ENCODE measurements around the gene IFI27L1. TPM values are rescaled to one million over a fixed set of nuclear protein-coding genes. Genes with fewer than 3 reads are reported as not detected.

Gene IFI27L1
- total RNA-seq, 1 experiment from 2014 or later = 9.5 TPM

DNA sequence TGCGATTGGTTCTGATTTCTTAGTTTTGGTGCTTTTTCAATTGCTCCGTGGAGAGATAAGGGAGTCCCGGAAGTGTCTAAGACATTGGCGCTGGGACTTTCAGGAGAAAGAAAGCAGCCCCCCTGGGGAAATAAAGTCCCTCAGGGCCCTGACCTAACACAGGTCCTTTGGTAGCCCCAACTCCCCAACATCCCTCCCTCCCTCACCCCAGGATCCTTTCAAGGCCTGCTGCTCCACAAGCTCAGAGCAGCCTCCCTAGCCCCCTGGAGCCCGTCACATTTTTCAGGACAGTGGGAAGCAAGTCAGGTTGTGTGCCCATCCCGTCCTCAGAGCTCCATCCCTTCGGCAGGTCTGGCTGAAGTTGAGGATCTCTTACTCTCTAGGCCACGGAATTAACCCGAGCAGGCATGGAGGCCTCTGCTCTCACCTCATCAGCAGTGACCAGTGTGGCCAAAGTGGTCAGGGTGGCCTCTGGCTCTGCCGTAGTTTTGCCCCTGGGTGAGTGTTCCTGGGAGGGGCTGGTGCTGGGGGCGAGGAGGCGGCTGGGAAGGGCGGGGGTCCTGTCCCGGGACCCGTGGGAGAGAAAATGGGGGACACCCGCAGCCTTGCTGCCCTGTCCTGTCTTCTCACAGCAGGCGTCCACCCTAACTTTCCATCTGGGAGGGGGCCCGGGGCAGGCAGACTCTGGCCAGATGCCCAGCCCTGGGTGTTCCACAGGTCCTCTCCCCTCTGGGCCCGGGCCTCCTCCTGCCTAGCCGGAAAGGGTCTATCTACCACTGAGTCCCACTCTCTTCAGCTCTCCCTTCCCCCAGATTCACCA is 30.4 kb downstream of the IFI27L1 start:
- DNase-seq = no peak
- H3K27me3 ChIP-seq = no peaks in the 10 kb centered on the region; the same call in 1 of the 2 replicates
- no peak overlapping the region for H3K4me3 ChIP-seq
- H3K27ac ChIP-seq = no peak overlapping the region
- H3K36me3 ChIP-seq = no peaks in the 10 kb centered on the region
- no peaks in the 10 kb centered on the region for H3K9me3 ChIP-seq (replicated peaks)
- H3K4me1 ChIP-seq = no peaks in the 10 kb centered on the region

DNA sequence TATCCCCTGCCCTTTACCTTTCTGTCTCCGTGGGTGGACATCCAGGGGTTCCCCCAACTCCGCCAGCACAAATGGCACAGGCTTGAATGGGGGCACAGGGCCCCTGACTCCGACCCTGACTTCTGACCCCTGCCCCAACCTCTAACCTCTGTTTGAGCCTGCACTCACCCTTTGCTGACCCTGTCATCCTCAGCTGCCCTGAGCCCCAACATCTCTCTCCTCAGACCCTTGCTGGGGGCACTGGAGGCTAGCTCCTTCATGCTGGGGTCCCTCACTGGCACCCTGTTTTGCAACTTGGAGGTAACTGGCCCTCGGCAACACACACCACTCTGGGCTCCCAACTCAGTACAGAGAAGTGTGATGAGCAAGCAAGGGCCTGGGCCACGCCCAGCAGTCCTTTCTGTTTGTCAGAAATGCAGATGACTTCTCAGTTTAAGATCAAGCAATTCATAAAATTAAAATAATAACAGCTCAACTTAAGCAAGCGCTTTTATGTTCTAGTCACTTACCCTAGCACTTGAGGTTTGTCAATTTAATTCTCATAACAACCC is 31.5 kb downstream of the IFI27L1 start:
- Histone ChIP-seq H3K27ac (no peak overlapping the region), H3K4me3 (no peak overlapping the region), H3K4me1 (no peaks in the 10 kb centered on the region), H3K9me3 (replicated peaks) (no peaks in the 10 kb centered on the region), H3K36me3 (no peaks in the 10 kb centered on the region), H3K27me3 (no peaks in the 10 kb centered on the region; the same call in 1 of the 2 replicates)
- no peak for DNase-seq

DNA sequence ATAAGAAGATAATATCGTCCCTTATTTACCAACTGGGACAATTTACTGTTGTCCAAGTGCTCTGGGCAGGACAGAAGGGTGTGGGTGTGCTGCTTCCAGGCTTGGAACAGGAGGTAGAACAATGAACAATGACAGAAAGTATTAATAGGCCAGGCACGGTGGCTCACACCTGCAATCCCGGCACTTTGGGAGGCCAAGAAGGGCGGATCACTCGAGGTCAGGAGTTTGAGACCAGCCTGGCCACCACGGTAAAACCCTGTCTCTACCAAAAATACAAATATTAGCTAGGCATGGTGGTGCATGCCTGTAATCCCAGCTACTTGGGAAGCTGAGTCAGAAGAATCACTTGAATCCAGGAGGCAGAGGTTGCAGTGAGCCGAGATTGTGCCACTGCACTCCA is 32.0 kb downstream of the IFI27L1 start:
- Histone ChIP-seq H3K27ac (no peak overlapping the region), H3K36me3 (no peaks in the 10 kb centered on the region), H3K4me1 (no peaks in the 10 kb centered on the region), H3K27me3 (no peaks in the 10 kb centered on the region; the same call in 1 of the 2 replicates), H3K9me3 (replicated peaks) (no peaks in the 10 kb centered on the region), H3K4me3 (no peak overlapping the region)
- DNase-seq = no peak

DNA sequence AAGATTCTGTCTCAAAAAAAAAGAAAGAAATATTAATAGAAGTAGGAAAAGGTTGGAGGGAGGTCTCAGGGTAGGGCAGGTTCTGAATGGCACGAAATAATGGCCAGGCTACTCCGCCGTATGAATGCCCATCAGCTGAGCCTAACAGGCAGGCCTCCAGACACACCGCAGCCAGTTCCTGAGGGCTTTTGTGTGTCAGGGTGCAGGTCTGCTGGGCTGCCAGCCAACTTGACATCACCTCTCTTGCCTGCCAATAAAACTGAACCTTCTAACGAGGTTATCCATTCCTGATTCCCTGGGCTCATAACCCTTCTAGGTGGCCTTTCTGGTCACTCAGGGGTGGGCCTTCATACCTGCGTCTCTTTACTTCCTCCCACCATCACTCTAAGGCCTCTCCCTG is 32.4 kb downstream of the IFI27L1 start:
- Histone ChIP-seq H3K9me3 (replicated peaks) (no peaks in the 10 kb centered on the region), H3K4me1 (no peaks in the 10 kb centered on the region), H3K27me3 (no peaks in the 10 kb centered on the region; the same call in 1 of the 2 replicates), H3K36me3 (no peaks in the 10 kb centered on the region), H3K4me3 (no peak overlapping the region), H3K27ac (no peak overlapping the region)
- DNase-seq = no peak

DNA sequence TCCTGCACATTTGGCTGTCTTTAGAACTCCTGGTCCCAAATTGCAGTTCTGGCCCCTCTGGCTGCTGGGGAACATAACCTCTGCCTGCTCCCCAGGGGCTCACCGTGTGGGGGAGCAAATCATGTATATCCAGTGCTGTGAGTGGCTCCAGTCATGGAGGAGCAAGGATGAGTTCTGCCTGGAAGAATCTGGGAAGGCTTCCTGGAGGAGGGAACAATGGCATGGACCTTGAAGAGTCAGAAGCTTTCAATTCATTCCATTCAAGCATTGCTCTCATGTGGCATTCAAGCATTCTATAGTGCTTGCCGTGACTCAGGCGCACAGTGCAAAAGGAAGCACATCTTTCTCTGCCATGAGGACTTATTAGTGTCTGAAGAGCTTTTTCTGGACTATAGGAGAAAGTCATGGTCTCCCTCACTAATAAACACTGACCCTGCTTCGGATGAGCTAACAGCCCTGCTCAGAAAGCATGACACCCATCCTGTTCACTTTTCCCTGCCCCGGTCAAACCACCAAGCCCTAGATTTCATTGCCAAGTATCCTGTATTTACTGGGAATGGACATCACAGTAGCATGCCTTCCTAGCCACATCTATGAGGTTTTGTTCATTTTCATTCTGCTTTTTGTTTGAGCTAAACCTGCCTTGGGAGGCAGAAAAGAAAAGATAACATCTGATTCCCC is 32.9 kb downstream of the IFI27L1 start:
- H3K27ac ChIP-seq = no peak overlapping the region
- DNase-seq = no peak
- H3K4me1 ChIP-seq = no peaks in the 10 kb centered on the region
- H3K27me3 ChIP-seq = no peaks in the 10 kb centered on the region; the same call in 1 of the 2 replicates
- H3K36me3 ChIP-seq = no peaks in the 10 kb centered on the region
- H3K9me3 ChIP-seq (replicated peaks) = no peaks in the 10 kb centered on the region
- no peak overlapping the region for H3K4me3 ChIP-seq

DNA sequence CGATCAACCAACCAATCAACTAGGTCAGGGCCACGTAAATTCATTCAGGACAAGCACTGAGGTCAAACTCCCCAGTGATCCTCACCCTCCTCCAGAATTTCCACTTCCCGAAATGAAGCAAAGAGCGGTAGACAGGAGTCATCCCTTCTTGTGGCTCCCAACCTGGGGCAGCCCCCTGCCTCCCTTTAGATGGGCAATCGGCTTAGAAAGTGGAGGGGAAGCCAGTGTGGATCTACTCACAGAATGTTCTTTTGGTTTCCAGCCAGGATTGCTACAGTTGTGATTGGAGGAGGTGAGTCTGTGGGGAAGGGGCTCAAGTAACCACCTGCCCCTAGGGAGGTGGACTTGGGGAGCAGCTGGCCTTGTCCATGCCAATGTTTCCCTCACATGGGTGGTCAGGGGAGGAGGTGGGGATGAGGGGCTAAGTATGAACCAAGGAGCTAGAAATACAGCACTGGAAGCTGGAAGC is 33.5 kb downstream of the IFI27L1 start:
- H3K36me3 ChIP-seq = no peaks in the 10 kb centered on the region
- H3K9me3 ChIP-seq (replicated peaks) = no peaks in the 10 kb centered on the region
- no peaks in the 10 kb centered on the region; the same call in 1 of the 2 replicates for H3K27me3 ChIP-seq
- no peak for DNase-seq
- H3K27ac ChIP-seq = no peak overlapping the region
- no peaks in the 10 kb centered on the region for H3K4me1 ChIP-seq
- no peak overlapping the region for H3K4me3 ChIP-seq

DNA sequence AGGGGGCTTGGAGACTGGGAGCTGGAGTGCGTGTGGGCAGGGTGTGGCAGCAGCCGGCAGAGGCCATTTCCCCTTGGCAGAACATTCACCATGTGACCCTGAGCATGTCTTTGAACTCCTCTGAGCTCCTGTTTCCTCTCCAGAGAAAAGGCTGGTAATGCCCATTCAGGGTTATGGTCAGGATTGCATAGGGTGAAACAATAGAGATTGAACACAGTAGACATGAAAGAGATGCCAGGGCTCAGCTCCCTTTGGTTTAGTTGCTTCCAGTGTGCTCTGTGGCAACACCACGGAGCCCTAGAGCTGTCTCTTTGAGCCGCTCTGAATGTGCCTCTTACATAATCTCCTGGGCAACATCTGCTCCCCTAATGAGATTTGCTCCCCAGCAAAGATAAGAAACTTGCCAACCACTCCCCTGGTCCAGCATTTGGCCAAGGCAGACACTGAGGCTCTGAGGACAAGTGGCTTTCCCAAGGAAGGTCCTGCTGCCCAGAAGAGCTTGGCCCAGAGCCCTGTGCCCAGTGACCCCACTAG is 34.0 kb downstream of the IFI27L1 start:
- Histone ChIP-seq H3K4me3 (no peak overlapping the region), H3K9me3 (replicated peaks) (no peaks in the 10 kb centered on the region), H3K27ac (no peak overlapping the region), H3K36me3 (no peaks in the 10 kb centered on the region), H3K4me1 (no peaks in the 10 kb centered on the region), H3K27me3 (no peaks in the 10 kb centered on the region; the same call in 1 of the 2 replicates)
- DNase-seq = no peak

DNA sequence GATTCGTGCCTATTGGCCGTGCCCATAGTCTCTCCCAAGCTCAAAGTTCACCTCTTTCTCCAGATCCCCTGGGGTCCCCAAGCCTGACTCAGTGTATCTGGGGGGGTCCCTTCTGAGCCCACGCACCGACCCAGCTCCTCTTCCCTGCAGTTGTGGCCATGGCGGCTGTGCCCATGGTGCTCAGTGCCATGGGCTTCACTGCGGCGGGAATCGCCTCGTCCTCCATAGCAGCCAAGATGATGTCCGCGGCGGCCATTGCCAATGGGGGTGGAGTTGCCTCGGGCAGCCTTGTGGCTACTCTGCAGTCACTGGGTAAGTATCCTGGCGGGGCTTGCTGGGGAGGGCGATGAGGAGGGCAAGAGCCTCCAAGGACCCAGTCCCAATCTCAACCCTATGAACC is 34.5 kb downstream of the IFI27L1 start:
- no peaks in the 10 kb centered on the region for H3K9me3 ChIP-seq (replicated peaks)
- H3K36me3 ChIP-seq = no peaks in the 10 kb centered on the region
- no peaks in the 10 kb centered on the region for H3K4me1 ChIP-seq
- H3K27ac ChIP-seq = no peak overlapping the region
- no peak for DNase-seq
- no peaks in the 10 kb centered on the region; the same call in 1 of the 2 replicates for H3K27me3 ChIP-seq
- H3K4me3 ChIP-seq = no peak overlapping the region

DNA sequence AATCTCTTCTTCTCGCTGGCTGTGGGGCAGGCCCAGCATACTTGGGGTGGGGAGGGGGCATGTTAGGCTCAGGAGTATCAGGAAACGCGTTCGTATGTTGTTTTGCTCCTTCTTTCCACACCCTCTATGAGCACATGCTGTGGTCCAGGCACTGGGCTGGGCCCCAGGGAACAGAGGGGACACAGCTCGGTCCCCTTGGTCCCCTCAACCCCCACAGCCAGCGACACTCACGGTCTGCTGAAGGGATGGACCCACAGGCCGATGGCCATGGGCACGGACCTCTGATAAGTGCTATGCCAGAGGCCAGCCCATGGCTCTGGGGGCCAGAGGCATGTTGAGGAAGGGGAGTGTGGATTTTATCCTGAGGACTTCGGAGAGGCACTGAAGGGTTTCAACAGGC is 35.6 kb downstream of the IFI27L1 start:
- no peaks in the 10 kb centered on the region for H3K9me3 ChIP-seq (replicated peaks)
- DNase-seq = no peak
- H3K27me3 ChIP-seq = no peaks in the 10 kb centered on the region
- H3K4me1 ChIP-seq = no peaks in the 10 kb centered on the region
- H3K36me3 ChIP-seq = no peaks in the 10 kb centered on the region
- H3K4me3 ChIP-seq = no peak overlapping the region
- H3K27ac ChIP-seq = no peak overlapping the region

DNA sequence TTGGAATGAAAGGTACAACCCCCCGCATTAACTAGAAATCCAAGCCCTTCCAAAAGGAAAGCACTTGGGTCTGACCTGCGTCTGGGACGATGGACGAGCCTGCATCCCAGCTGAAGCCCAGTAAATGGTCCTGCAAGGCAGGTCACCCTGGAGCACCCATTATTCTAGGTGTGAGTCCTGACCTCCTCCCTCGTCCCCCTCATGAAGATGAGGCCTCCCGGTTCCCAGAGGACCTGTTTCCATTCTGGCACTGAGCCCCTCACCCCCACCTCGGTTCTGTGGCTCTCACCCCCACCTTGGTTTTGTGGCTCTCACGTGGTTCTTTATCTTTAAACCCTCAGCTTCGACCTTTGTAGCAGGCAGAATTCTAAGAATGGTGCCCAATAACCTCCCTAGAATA is 36.7 kb downstream of the IFI27L1 start:
- Histone ChIP-seq H3K36me3 (no peaks in the 10 kb centered on the region), H3K4me1 (no peaks in the 10 kb centered on the region), H3K27ac (no peak overlapping the region), H3K4me3 (no peak overlapping the region), H3K27me3 (no peaks in the 10 kb centered on the region), H3K9me3 (replicated peaks) (no peaks in the 10 kb centered on the region)
- DNase-seq = no peak

DNA sequence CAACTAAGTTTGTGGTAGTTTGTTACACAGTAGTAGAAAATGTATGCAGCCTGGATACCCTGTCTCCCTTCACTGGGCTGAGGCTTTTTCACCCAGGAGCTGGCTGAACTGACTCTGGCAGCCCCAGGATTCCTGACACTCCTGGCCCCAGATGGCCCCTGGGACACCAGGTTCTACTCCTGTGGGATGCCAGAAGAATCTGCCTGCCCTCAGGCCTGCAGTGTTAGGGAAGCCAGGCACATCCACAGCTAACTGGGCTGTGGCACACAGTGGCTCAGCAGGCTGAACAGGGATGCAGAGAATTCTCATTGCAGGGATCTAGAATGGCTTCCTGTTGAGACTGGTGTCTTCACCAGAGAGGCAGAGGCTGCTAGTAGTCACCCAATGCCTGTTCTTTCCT is 38.0 kb downstream of the IFI27L1 start:
- H3K4me1 ChIP-seq = no peaks in the 10 kb centered on the region
- no peak for DNase-seq
- H3K27me3 ChIP-seq = no peaks in the 10 kb centered on the region
- H3K9me3 ChIP-seq (replicated peaks) = no peaks in the 10 kb centered on the region
- no peak overlapping the region for H3K4me3 ChIP-seq
- no peak overlapping the region for H3K27ac ChIP-seq
- no peaks in the 10 kb centered on the region for H3K36me3 ChIP-seq

DNA sequence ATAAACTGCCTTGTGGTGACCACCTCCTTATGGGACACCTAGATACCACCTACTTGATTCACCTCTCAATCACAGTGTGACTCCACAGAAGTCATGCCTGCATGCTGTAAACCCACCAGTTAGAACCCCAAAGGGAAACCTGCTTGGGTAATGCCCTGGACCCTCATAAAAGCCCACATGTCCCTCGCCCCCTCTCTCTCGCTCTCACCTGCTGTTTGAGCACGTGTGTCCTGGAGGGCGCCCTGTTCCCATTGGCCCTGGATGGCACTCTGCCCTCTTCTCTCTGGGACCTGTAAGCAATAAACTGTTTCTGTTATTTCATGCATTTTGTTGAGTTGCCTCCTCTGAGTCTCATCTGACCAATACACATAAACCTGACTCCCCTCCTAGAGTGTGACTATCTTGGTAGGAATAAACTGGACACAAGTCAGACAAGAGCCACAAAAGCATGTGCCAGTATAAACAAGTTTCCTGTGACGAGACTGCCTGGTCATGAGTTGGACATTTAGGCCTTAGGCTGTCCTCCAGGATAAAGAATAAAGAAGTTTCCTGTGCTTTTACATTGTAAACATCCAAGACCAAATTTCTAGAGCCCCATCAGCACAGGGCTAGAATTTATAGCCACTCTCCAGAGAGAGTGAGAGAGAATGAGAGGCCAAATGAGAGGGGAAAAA is 39.7 kb downstream of the IFI27L1 start:
- H3K27me3 ChIP-seq = no peaks in the 10 kb centered on the region
- H3K36me3 ChIP-seq = no peaks in the 10 kb centered on the region
- DNase-seq = no peak
- no peak overlapping the region for H3K4me3 ChIP-seq
- H3K4me1 ChIP-seq = no peaks in the 10 kb centered on the region
- no peak overlapping the region for H3K27ac ChIP-seq
- no peaks in the 10 kb centered on the region for H3K9me3 ChIP-seq (replicated peaks)

DNA sequence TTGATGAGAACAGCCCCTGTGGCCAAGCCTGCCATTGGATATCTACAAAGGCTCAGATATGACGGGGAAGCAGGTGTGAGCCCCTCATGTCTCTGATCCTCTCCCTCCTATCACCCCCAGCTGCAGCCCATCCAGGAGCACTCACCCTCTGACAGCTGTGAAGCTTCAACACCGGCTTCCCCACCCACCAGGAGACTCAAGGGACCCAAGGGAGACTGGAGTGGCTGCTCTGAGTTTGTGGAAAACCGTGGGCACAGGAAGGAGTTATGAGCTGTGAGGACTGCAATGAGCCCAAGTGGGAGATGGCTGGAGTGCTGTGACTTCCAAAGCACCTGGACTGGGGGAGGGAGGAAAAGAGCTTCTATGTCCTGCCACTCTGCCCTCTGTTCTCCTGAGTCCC is 40.4 kb downstream of the IFI27L1 start:
- Histone ChIP-seq H3K27me3 (no peaks in the 10 kb centered on the region), H3K4me3 (no peak overlapping the region), H3K9me3 (replicated peaks) (no peaks in the 10 kb centered on the region), H3K4me1 (no peaks in the 10 kb centered on the region), H3K27ac (no peak overlapping the region), H3K36me3 (no peaks in the 10 kb centered on the region)
- no peak for DNase-seq

DNA sequence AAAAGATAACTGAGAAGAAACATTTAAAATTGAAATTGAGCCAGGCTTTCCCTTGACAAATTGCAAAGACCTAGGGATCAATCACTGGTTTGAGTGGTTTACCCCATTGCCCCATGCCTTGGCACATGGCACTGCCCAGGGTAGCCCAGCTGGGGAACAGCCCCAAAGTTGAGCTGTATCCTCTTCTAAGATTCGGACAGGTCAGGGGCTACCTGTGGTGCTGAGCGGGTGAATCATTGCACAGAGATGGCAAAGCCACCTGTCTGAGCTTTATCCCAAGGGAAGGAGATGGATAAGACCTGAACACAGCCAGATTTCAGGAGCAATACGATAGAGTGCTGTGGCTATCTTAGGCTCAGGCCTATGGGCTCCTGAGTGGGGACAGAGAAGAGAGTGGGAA is 41.3 kb downstream of the IFI27L1 start:
- DNase-seq = no peak
- Histone ChIP-seq H3K4me1 (no peaks in the 10 kb centered on the region), H3K27me3 (no peaks in the 10 kb centered on the region), H3K36me3 (no peaks in the 10 kb centered on the region), H3K27ac (no peak overlapping the region), H3K9me3 (replicated peaks) (no peaks in the 10 kb centered on the region), H3K4me3 (no peak overlapping the region)

DNA sequence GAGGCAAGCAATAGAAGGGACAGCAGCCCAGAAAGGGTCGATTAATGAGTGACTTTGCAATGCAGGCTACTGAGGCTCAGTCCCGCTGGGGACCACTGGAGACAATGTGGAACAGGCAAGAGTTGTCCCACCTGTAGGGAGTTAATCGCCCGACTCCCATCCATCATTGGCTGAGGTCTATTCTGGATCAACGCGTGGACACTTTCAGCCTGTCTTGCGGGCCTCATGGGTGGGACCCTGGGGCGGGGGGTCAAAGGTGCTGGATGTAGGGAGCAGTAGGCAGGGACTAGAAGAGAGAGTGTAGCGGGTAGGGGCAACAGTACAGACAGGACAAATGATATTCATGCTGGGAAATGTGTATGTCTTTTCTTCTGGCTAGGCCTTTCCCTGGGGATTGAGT is 42.2 kb downstream of the IFI27L1 start:
- Histone ChIP-seq H3K27me3 (no peaks in the 10 kb centered on the region), H3K27ac (no peak overlapping the region), H3K36me3 (no peaks in the 10 kb centered on the region), H3K9me3 (replicated peaks) (no peaks in the 10 kb centered on the region), H3K4me3 (no peak overlapping the region), H3K4me1 (no peaks in the 10 kb centered on the region)
- no peak for DNase-seq

All from SJCRH30 (cell line).